ENCODE data around the gene SDK2. TPM values are rescaled to one million over a fixed set of nuclear protein-coding genes. Genes with fewer than 3 reads are reported as not detected.

The SDK2 gene
- total RNA-seq, 1 donor = under 0.01 TPM

- no peak for DNase-seq (ENCODE audit: low read depth)
- TF ChIP-seq CTCF (IDR thresholded peaks at IDR 0.05; ENCODE audit: insufficient read depth, low read depth, low read length) = no peak
Observed at GRCh38 chr17:73390221-73390620, 254.0 kb downstream of the SDK2 start.

GRCh38 chr17:73389411-73389810 is 254.8 kb downstream of the SDK2 start:
- no peak for DNase-seq (ENCODE audit: low read depth)
- no peak for TF ChIP-seq CTCF (IDR thresholded peaks at IDR 0.05; ENCODE audit: insufficient read depth, low read depth, low read length)
- H3K4me3 ChIP-seq (ENCODE audit: low read depth, low read length) = no peak overlapping the region

More at GRCh38 chr17:73390221-73390620, 254.0 kb downstream of the SDK2 start:
- H3K4me3 ChIP-seq (ENCODE audit: low read depth, low read length) = no peak overlapping the region

GRCh38 chr17:73388578-73388905 is 255.7 kb downstream of the SDK2 start:
- no peak for TF ChIP-seq CTCF (IDR thresholded peaks at IDR 0.05; ENCODE audit: insufficient read depth, low read depth, low read length)
- H3K4me3 ChIP-seq (ENCODE audit: low read depth, low read length) = no peak overlapping the region
- DNase-seq (ENCODE audit: low read depth) = no peak

- no peak for DNase-seq (ENCODE audit: low read depth)
Observed at GRCh38 chr17:73387746-73388577, 256.3 kb downstream of the SDK2 start.

GRCh38 chr17:73386561-73386960 is 257.7 kb downstream of the SDK2 start:
- DNase-seq (ENCODE audit: low read depth) = no peak
- TF ChIP-seq CTCF (IDR thresholded peaks at IDR 0.05; ENCODE audit: insufficient read depth, low read depth, low read length) = no peak
- no peak overlapping the region for H3K4me3 ChIP-seq (ENCODE audit: low read depth, low read length)

More at GRCh38 chr17:73387746-73388577, 256.3 kb downstream of the SDK2 start:
- TF ChIP-seq CTCF (IDR thresholded peaks at IDR 0.05; ENCODE audit: insufficient read depth, low read depth, low read length) = no peak
- H3K4me3 ChIP-seq (ENCODE audit: low read depth, low read length) = no peak overlapping the region

- no peak for TF ChIP-seq CTCF (IDR thresholded peaks at IDR 0.05; ENCODE audit: insufficient read depth, low read depth, low read length)
- H3K4me3 ChIP-seq (ENCODE audit: low read depth, low read length) = no peak overlapping the region
- no peak for DNase-seq (ENCODE audit: low read depth)
Observed at GRCh38 chr17:73384926-73385325, 259.3 kb downstream of the SDK2 start.
